Endothelial cell of umbilical vein (primary cell): ENCODE results near the gene PRIMPOL. TPM values are rescaled to one million over a fixed set of nuclear protein-coding genes. Genes with fewer than 3 reads are reported as not detected.

Experiments
- BruUV-seq: library from RNA; stranded (reverse); fragments of 400-500 nt; replicated peaks from 2 replicates; lab custom pipeline; 2021; lab: Mats Ljungman, UMichigan
- CTCF ChIA-PET: fragments of 300-600, 350-600 bp; sonication (Branson Sonifier 250); formaldehyde crosslinking; loops from one replicate; lab custom pipeline; 2021; ENCODE audit warnings: antibody characterized with exemption, inconsistent platforms; lab: Charles Lee
- POLR2A ChIA-PET: fragments of 300-600, 350-600 bp; sonication (Branson Sonifier 250); formaldehyde crosslinking; loops from one replicate; lab custom pipeline; 2021; ENCODE audit warnings: antibody characterized with exemption, inconsistent platforms; lab: Charles Lee
- DNase-seq: peaks from one replicate; pipeline ENCODE4 v3.0.0-alpha.2; 2011; ENCODE audit warnings: low read depth, low spot score
- FAIRE-seq: peaks from 2 replicates; lab custom pipeline; 2011; peaks lifted over from hg19 to GRCh38; lab: Jason Lieb, UNC
- H2AFZ ChIP-seq: 2 replicates; pipeline ENCODE4 v1.6.0; 2012; ENCODE audit warnings: low read depth, low read length, control low read depth, inconsistent platforms
- H3K27ac ChIP-seq: 2 replicates; pipeline ENCODE4 v1.5.1; 2011; ENCODE audit warnings: low read depth, mild to moderate bottlenecking, control low read depth, low read length, moderate library complexity; ENCODE audit not compliant: insufficient read depth
- H3K27me3 ChIP-seq, 2 experiments: 2 replicates each; pipeline versions ENCODE4 v1.6.0 to v1.6.1; 2011; ENCODE audit warnings: low read length in 2 of 2, mixed read lengths in 1 of 2; ENCODE audit not compliant: control insufficient read depth in 2 of 2, insufficient read depth in 2 of 2
- H3K36me3 ChIP-seq, 2 experiments: 2 replicates in 1 of 2; 3 replicates in 1 of 2; pipeline ENCODE4 v1.5.1; 2011; ENCODE audit warnings: low read length in 2 of 2, mild to moderate bottlenecking in 1 of 2, moderate library complexity in 1 of 2; ENCODE audit not compliant: control insufficient read depth in 2 of 2, insufficient read depth in 2 of 2; ENCODE audit errors: extremely low read depth in 1 of 2
- H3K4me1 ChIP-seq: 3 replicates; pipeline ENCODE4 v1.5.1; 2011; ENCODE audit warnings: mild to moderate bottlenecking, low read length; ENCODE audit not compliant: control insufficient read depth, insufficient read depth; ENCODE audit errors: extremely low read depth
- H3K4me2 ChIP-seq: 2 replicates; pipeline ENCODE4 v1.6.1; 2011; ENCODE audit warnings: low read length, control low read depth, mixed read lengths; ENCODE audit not compliant: insufficient read depth
- H3K4me3 ChIP-seq, 3 experiments: fragments of 200-600 bp in 1 of 3; sonication (generic), shearing (Covaris generic) in 1 of 3; replicated peaks in 1 of 3; 2 replicates each; pipeline ENCODE4 v1.5.1; 2011 to 2016; ENCODE audit warnings: control low read depth in 3 of 3, low read length in 3 of 3, mild to moderate bottlenecking in 2 of 3, inconsistent platforms in 1 of 3, low read depth in 1 of 3, moderate library complexity in 1 of 3; ENCODE audit not compliant: insufficient read depth in 1 of 3
- H3K79me2 ChIP-seq: 2 replicates; pipeline ENCODE4 v1.6.0; 2012; ENCODE audit warnings: low read length, inconsistent platforms; ENCODE audit not compliant: control insufficient read depth, insufficient read depth
- H3K9ac ChIP-seq: replicated peaks from 2 replicates; pipeline ENCODE3; 2011; ENCODE audit warnings: low read length, control low read depth; ENCODE audit not compliant: insufficient read depth; ENCODE audit errors: extremely low read depth
- H3K9me1 ChIP-seq: replicated peaks from 3 replicates; pipeline ENCODE4 v1.6.0; 2011; ENCODE audit warnings: mild to moderate bottlenecking, low read length; ENCODE audit not compliant: control insufficient read depth, insufficient read depth; ENCODE audit errors: extremely low read depth
- H3K9me3 ChIP-seq: replicated peaks from 2 replicates; pipeline ENCODE4 v1.5.1; 2012; ENCODE audit warnings: low read length, inconsistent platforms; ENCODE audit not compliant: control insufficient read depth, insufficient read depth
- H4K20me1 ChIP-seq: replicated peaks from 2 replicates; pipeline ENCODE3; 2011; ENCODE audit warnings: mild to moderate bottlenecking, low read length; ENCODE audit not compliant: control insufficient read depth, insufficient read depth; ENCODE audit errors: extremely low read depth
- EZH2 ChIP-seq: IDR thresholded peaks from 2 replicates; pipeline ENCODE4 v1.6.1; 2012; ENCODE audit warnings: borderline replicate concordance, low read depth, mild to moderate bottlenecking, moderate library complexity, low read length, inconsistent platforms; ENCODE audit not compliant: severe bottlenecking
- FOS ChIP-seq: IDR thresholded peaks from 2 replicates; pipeline ENCODE4 v1.6.1; 2011; ENCODE audit warnings: mild to moderate bottlenecking, low read length, moderate library complexity, borderline replicate concordance; ENCODE audit not compliant: insufficient read depth
- GATA2 ChIP-seq: IDR thresholded peaks from 2 replicates; pipeline ENCODE4 v1.7.0; 2011; ENCODE audit warnings: low read depth, mild to moderate bottlenecking, moderate library complexity, mixed read lengths, low read length; ENCODE audit not compliant: insufficient read length, insufficient read depth
- JUN ChIP-seq: IDR thresholded peaks from 2 replicates; pipeline ENCODE4 v1.6.1; 2011; ENCODE audit warnings: borderline replicate concordance, low read depth; ENCODE audit not compliant: insufficient read length, insufficient read depth
- MAX ChIP-seq: IDR thresholded peaks from 2 replicates; pipeline ENCODE4 v1.6.1; 2011; ENCODE audit not compliant: insufficient read depth, insufficient read length
- MYC ChIP-seq: IDR thresholded peaks from one replicate; pipeline ENCODE4 v1.6.1; 2011; ENCODE audit warnings: mild to moderate bottlenecking, low read depth, low read length
- POLR2A ChIP-seq: IDR thresholded peaks from 2 replicates; pipeline ENCODE4 v1.6.1; 2012; ENCODE audit warnings: low read depth, mild to moderate bottlenecking, control low read depth, low read length
- POLR2AphosphoS5 ChIP-seq: IDR thresholded peaks from 2 replicates; pipeline ENCODE4 v1.6.1; 2012; ENCODE audit warnings: low read depth, mild to moderate bottlenecking, control low read depth, low read length, moderate library complexity; ENCODE audit not compliant: insufficient read depth
- dilution Hi-C: fragments of 300-500 bp; cut with MboI; formaldehyde crosslinking; loops from one replicate; pipeline ENCODE4 v1.15.0; 2019; ENCODE audit warnings: low sequenced_read_pairs; ENCODE audit not compliant: extremely low pct_ligation_motif_present
- intact Hi-C: fragments of 100-400 bp; cut with micrococcal nuclease; formaldehyde crosslinking; loops from one replicate; pipeline ENCODE4 v1.10.0; 2022
- polyA plus RNA-seq, 4 experiments: library from polyadenylated mRNA; depleted of rRNA in 3 of 4; stranded (reverse) in 3 of 4; unstranded in 1 of 4; fragments of >200 nt; gene quantifications; 2 replicates each; pipeline versions ENCODE4 v1.2.1 to v1.2.3, GENCODE V29; 2011 to 2012; ENCODE audit warnings: missing spikeins in 1 of 4
- total RNA-seq: library from RNA; stranded (reverse); gene quantifications from 2 replicates; pipeline ENCODE4 v1.2.3, GENCODE V29; 2021
- TF ChIP-seq, protein P1 (sequence below), 2 donors: IDR thresholded peaks; 1 replicate in 1 of 2; 2 replicates in 1 of 2; pipeline ENCODE4 v1.5.1; 2011; ENCODE audit warnings: low read length in 2 of 2, mild to moderate bottlenecking in 2 of 2, moderate library complexity in 2 of 2, control low read depth in 1 of 2, inconsistent platforms in 1 of 2, low read depth in 1 of 2; ENCODE audit not compliant: insufficient read depth in 1 of 2; ENCODE audit errors: extremely low read depth in 1 of 2

The PRIMPOL gene
- total and polyA plus RNA-seq, 2 donors (not counting 3 experiments of a cell fraction or from before 2014, with no cell fraction given), result 5.9 to 11.1 TPM

- intact Hi-C loops (no loop called here), dilution Hi-C loops (no loop called here)
- Histone ChIP-seq H3K9me1 (no peaks in the 10 kb centered on the region), H3K4me3 (no peak overlapping the region), H3K4me2 (no peak overlapping the region), H2AFZ (no peak overlapping the region), H3K9me3 (no peaks in the 10 kb centered on the region), H3K27ac (no peak overlapping the region), H3K9ac (no peak overlapping the region), H3K4me1 (peaks cover 21% of the 10 kb centered on the region), H3K36me3 (peaks cover 0 to 10% of the 10 kb centered on the region in 2 experiments), H3K27me3 (no peaks in the 10 kb centered on the region), H3K79me2 (peaks cover 31% of the 10 kb centered on the region), H4K20me1 (no peaks in the 10 kb centered on the region)
- no TSS peak for BruUV-seq
- TF ChIP-seq MAX (no peak), GATA2 (no peak), JUN (no peak), FOS (no peak), POLR2AphosphoS5 (no peak), MYC (no peak), POLR2A (no peak), EZH2 (no peak)
- TF ChIP-seq, protein P1, sequence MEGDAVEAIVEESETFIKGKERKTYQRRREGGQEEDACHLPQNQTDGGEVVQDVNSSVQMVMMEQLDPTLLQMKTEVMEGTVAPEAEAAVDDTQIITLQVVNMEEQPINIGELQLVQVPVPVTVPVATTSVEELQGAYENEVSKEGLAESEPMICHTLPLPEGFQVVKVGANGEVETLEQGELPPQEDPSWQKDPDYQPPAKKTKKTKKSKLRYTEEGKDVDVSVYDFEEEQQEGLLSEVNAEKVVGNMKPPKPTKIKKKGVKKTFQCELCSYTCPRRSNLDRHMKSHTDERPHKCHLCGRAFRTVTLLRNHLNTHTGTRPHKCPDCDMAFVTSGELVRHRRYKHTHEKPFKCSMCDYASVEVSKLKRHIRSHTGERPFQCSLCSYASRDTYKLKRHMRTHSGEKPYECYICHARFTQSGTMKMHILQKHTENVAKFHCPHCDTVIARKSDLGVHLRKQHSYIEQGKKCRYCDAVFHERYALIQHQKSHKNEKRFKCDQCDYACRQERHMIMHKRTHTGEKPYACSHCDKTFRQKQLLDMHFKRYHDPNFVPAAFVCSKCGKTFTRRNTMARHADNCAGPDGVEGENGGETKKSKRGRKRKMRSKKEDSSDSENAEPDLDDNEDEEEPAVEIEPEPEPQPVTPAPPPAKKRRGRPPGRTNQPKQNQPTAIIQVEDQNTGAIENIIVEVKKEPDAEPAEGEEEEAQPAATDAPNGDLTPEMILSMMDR (IDR thresholded peaks at IDR 0.05; ENCODE audit: extremely low read depth in 1 of 2, insufficient read depth in 1 of 2, low read depth in 1 of 2, low read length in 2 of 2), result no peak
- FAIRE-seq (no peak), DNase-seq (no peak)
- ChIA-PET POLR2A (no interaction called here), CTCF (no interaction called here)
Measured at GRCh38 chr4:184727430-184727829, 77.9 kb downstream of the PRIMPOL start.
